Neural progenitor cell (in vitro differentiated cells): ENCODE measurements around the gene YY1AP1. TPM values are rescaled to one million over a fixed set of nuclear protein-coding genes. Genes with fewer than 3 reads are reported as not detected.
"Not testable (repeated sequence)": the region's sequence is repeated elsewhere in the genome, so short reads cannot be mapped to it uniquely, and the experiment has no call there.

Experiments used
- DNase-seq: peaks from one replicate; pipeline ENCODE4 v3.0.0-alpha.2; 2016; ENCODE audit warnings: low spot score
- H2AFZ ChIP-seq: fragments of 200-600 bp; sonication (generic); replicated peaks from 2 replicates; pipeline ENCODE4 v1.6.1; 2016; ENCODE audit warnings: antibody characterized with exemption
- H3F3A ChIP-seq: fragments of 200-600 bp; sonication (generic); 2 replicates; pipeline ENCODE4 v1.6.1; 2016; ENCODE audit warnings: antibody characterized with exemption, low read depth
- H3K27ac ChIP-seq: fragments of 200-600 bp; sonication (generic); 2 replicates; pipeline ENCODE4 v1.5.1; 2016; ENCODE audit warnings: mild to moderate bottlenecking
- H3K27me3 ChIP-seq: fragments of 200-600 bp; sonication (generic); 2 replicates; pipeline ENCODE4 v1.6.1; 2016; ENCODE audit warnings: mild to moderate bottlenecking, moderate library complexity
- H3K36me3 ChIP-seq: fragments of 200-600 bp; sonication (generic); 2 replicates; pipeline ENCODE4 v1.5.1; 2016
- H3K4me1 ChIP-seq: fragments of 200-600 bp; sonication (generic); 2 replicates; pipeline ENCODE4 v1.6.1; 2016; ENCODE audit warnings: mixed run types
- H3K4me2 ChIP-seq: fragments of 200-600 bp; sonication (generic); 2 replicates; pipeline ENCODE4 v1.6.1; 2016
- H3K4me3 ChIP-seq: fragments of 200-600 bp; sonication (generic); 2 replicates; pipeline ENCODE4 v1.5.1; 2016
- H3K79me2 ChIP-seq: fragments of 200-600 bp; sonication (generic); 2 replicates; pipeline ENCODE4 v1.6.1; 2016; ENCODE audit warnings: low read depth
- H3K9ac ChIP-seq: fragments of 200-600 bp; sonication (generic); 2 replicates; pipeline ENCODE4 v1.6.1; 2016
- H3K9me3 ChIP-seq: fragments of 200-600 bp; sonication (generic); 2 replicates; pipeline ENCODE4 v1.5.1; 2016; ENCODE audit warnings: low read depth
- H4K20me1 ChIP-seq: fragments of 200-600 bp; sonication (generic); 2 replicates; pipeline ENCODE4 v1.6.1; 2016; ENCODE audit warnings: low read depth
- H3K27ac Mint-ChIP-seq: 3 replicates; pipeline ENCODE4 v1.8.0; 2021; ENCODE audit warnings: mixed read lengths
- H3K27me3 Mint-ChIP-seq: 2 replicates; pipeline ENCODE4 v1.8.0; 2022; ENCODE audit warnings: low read depth, mild to moderate bottlenecking, inconsistent platforms, moderate library complexity, mixed read lengths; ENCODE audit not compliant: insufficient read depth
- H3K36me3 Mint-ChIP-seq: 3 replicates; pipeline ENCODE4 v1.8.0; 2021; ENCODE audit warnings: mixed read lengths
- H3K4me1 Mint-ChIP-seq: 3 replicates; pipeline ENCODE4 v1.8.0; 2021; ENCODE audit warnings: mixed read lengths
- H3K4me3 Mint-ChIP-seq: 3 replicates; pipeline ENCODE4 v1.8.0; 2021; ENCODE audit warnings: mild to moderate bottlenecking, moderate library complexity, mixed read lengths
- H3K9me3 Mint-ChIP-seq: 3 replicates; pipeline ENCODE4 v1.8.0; 2020; ENCODE audit warnings: mixed read lengths
- CTCF ChIP-seq: fragments of 200-600 bp; sonication (generic); IDR thresholded peaks from 2 replicates; pipeline ENCODE4 v1.5.1; 2017; ENCODE audit warnings: antibody characterized with exemption, mild to moderate bottlenecking
- EZH2 ChIP-seq: fragments of 200-600 bp; sonication (generic); IDR thresholded peaks from 2 replicates; pipeline ENCODE4 v1.6.1; 2017; ENCODE audit warnings: antibody characterized with exemption, mild to moderate bottlenecking, moderate library complexity
- EZH2phosphoT487 ChIP-seq: fragments of 200-600 bp; sonication (generic); IDR thresholded peaks from 2 replicates; pipeline ENCODE4 v1.6.1; 2017; ENCODE audit warnings: antibody characterized with exemption
- total RNA-seq: library from RNA; depleted of rRNA; stranded (reverse); fragments of >200 nt; gene quantifications from 2 replicates; pipeline ENCODE4 v1.2.3, GENCODE V29; 2015; ENCODE audit warnings: low replicate concordance

The YY1AP1 gene
- total RNA-seq, 1 donor from 2014 or later, result 42.7 TPM

DNA sequence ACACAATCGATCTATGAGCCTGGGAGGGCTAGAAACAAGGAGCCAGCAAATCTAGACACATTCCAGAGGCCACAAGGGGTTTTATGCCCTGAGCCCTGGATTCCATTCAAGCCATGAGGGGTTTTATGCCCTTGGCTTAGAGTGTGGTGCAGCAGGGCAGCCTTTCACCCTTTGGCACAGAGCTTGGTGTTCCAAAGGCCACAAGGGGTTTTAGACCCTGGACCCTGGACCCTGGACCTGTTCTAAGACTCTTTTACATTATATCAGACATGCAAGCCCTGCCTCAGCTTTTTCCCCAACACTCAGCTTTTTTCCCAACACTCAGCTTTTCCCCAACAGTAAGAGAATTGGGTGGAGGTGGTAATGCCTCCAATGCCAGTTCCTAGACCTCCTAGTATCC lies 65.2 kb downstream of the YY1AP1 start:
- TF ChIP-seq EZH2 (no peak), EZH2phosphoT487 (no peak), CTCF (no peak)
- H3K9ac ChIP-seq, result no peak overlapping the region
- H3K36me3 Mint-ChIP-seq, result no peaks in the 10 kb centered on the region
- no peak overlapping the region for H3K4me3 ChIP-seq
- no peaks in the 10 kb centered on the region for H3K27me3 ChIP-seq
- H3K9me3 ChIP-seq, result no peaks in the 10 kb centered on the region
- no peaks in the 10 kb centered on the region for H3K27me3 Mint-ChIP-seq
- no peak overlapping the region for H2AFZ ChIP-seq
- peaks cover 2% of the 10 kb centered on the region for H3K4me1 Mint-ChIP-seq
- H3K4me2 ChIP-seq, result no peak overlapping the region
- no peak for DNase-seq
- no peaks in the 10 kb centered on the region for H3F3A ChIP-seq
- no peaks in the 10 kb centered on the region for H3K79me2 ChIP-seq
- no peaks in the 10 kb centered on the region for H3K4me1 ChIP-seq
- H3K27ac Mint-ChIP-seq, result no peak overlapping the region
- no peak overlapping the region for H3K27ac ChIP-seq
- H3K36me3 ChIP-seq, result no peaks in the 10 kb centered on the region
- H3K9me3 Mint-ChIP-seq, result peaks cover 7% of the 10 kb centered on the region
- H4K20me1 ChIP-seq, result no peaks in the 10 kb centered on the region
- H3K4me3 Mint-ChIP-seq, result no peak overlapping the region

DNA sequence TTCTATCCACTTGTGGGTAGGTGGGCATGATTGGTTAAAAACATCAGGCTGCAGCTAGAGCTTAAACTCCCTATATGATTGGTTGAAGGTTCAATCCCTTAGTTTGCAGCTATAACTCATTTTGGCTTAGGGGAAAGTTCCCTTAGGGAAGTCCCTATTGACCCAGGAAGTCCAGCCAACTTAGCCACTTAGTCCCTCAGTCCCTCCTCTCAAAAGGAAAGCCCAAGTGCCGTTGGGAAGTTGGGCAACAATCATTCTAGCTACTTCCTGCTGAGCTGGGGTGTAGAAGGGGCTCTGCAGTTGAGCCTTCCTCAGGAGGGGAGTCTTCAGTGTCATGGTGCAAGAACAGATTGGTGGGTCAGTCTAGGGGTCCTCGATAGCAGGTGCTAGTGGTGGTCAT lies 66.4 kb downstream of the YY1AP1 start:
- H3K79me2 ChIP-seq, result no peaks in the 10 kb centered on the region
- H3K4me1 ChIP-seq, result no peaks in the 10 kb centered on the region
- H3F3A ChIP-seq, result no peaks in the 10 kb centered on the region
- H3K27ac ChIP-seq, result no peak overlapping the region
- no peak overlapping the region for H3K27ac Mint-ChIP-seq
- DNase-seq, result no peak
- H3K4me2 ChIP-seq, result no peak overlapping the region
- no peak overlapping the region for H3K4me3 Mint-ChIP-seq
- no peaks in the 10 kb centered on the region for H3K36me3 ChIP-seq
- no peaks in the 10 kb centered on the region for H4K20me1 ChIP-seq
- H3K9me3 ChIP-seq, result no peaks in the 10 kb centered on the region
- no peaks in the 10 kb centered on the region for H3K36me3 Mint-ChIP-seq
- no peak for TF ChIP-seq EZH2phosphoT487
- TF ChIP-seq CTCF, result no peak
- TF ChIP-seq EZH2, result no peak
- no peak overlapping the region for H3K9ac ChIP-seq
- H2AFZ ChIP-seq, result no peak overlapping the region
- H3K4me3 ChIP-seq, result no peak overlapping the region
- peaks cover 7% of the 10 kb centered on the region for H3K9me3 Mint-ChIP-seq
- no peaks in the 10 kb centered on the region for H3K27me3 Mint-ChIP-seq
- no peaks in the 10 kb centered on the region for H3K27me3 ChIP-seq
- peaks cover 2% of the 10 kb centered on the region for H3K4me1 Mint-ChIP-seq

DNA sequence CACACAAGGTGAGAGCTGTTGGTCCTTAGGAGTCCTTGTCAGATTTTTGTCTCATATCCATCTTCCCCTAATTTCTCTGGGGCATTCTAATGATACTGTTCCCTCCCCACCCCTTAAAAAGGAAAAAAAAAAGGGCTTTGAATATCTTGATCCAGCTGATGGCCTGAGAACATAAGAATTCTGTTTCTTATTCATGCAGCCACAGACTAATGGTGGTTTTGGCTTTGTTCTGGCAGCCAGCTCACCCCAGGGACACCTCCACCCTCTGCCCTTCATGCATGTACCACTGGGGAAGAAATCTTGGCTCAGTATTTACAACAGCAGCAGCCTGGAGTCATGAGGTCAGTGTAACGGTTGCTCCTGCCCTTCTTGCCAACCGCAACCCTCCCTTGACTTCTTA lies 75.3 kb downstream of the YY1AP1 start:
- H3K9me3 Mint-ChIP-seq, H3F3A ChIP-seq, H3K27me3 ChIP-seq, H3K27ac ChIP-seq, H3K27me3 Mint-ChIP-seq, H4K20me1 ChIP-seq, H2AFZ ChIP-seq, H3K4me3 ChIP-seq, H3K9ac ChIP-seq, H3K4me2 ChIP-seq, DNase-seq, H3K36me3 Mint-ChIP-seq, H3K79me2 ChIP-seq, H3K4me1 ChIP-seq, H3K4me3 Mint-ChIP-seq, H3K27ac Mint-ChIP-seq, H3K4me1 Mint-ChIP-seq, H3K36me3 ChIP-seq, H3K9me3 ChIP-seq: not testable (repeated sequence)

DNA sequence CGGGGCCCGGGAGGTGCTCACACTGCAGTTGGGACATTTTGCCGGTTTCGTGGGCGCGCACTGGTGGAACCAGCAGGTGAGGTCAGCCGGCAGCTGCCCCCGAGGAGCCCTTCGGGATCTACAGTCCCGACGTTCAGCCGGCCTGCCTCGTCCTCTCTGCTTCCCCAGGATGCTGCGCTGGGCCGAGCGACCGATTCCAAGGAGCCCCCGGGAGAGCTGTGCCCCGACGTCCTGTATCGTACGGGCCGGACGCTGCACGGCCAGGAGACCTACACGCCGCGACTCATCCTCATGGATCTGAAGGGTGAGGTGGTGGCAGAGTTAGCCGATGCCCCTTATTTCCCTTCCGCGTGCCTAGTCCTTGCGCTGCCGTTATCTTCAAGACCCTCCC lies 78.3 kb downstream of the YY1AP1 start:
- not testable (repeated sequence) for H2AFZ ChIP-seq, H3F3A ChIP-seq, H4K20me1 ChIP-seq, H3K36me3 Mint-ChIP-seq, H3K27me3 ChIP-seq, DNase-seq, H3K36me3 ChIP-seq, H3K27ac Mint-ChIP-seq, H3K79me2 ChIP-seq, H3K27me3 Mint-ChIP-seq, H3K4me1 ChIP-seq, H3K4me1 Mint-ChIP-seq, H3K27ac ChIP-seq, H3K9me3 Mint-ChIP-seq, H3K9me3 ChIP-seq, H3K9ac ChIP-seq
- Histone ChIP-seq H3K4me3 (peak overlapping the region; percentile 65), H3K4me2 (peak overlapping the region; percentile 70)
- peak overlapping the region; percentile 95 for H3K4me3 Mint-ChIP-seq
